Measurements from ENCODE around the gene SBK2. TPM values are rescaled to one million over a fixed set of nuclear protein-coding genes. Genes with fewer than 3 reads are reported as not detected.
"Not testable (repeated sequence)": the region's sequence is repeated elsewhere in the genome, so short reads cannot be mapped to it uniquely, and the experiment has no call there.

Gene SBK2
- total RNA-seq, 2 experiments from 2014 or later, result not detected

DNA sequence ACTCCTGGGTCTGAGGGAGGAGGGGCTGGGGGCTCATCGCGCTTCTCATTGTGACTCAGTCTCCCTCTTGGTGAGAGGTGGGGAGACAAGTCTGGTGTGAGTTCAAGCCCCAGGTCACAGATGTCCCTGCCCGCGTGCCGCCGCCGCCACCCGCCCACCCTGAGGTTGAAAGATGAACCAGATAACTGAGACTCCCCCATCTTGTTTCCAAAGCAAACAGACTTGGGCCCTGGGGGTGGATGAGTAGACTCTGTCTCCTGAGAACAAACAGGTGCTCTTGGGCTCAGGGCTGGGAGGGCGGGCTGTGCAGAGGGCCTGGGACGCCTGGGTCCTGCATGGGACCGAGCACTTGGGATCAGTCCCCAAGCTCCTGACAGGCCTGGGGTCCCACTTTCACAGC, 567 bp downstream of the SBK2 start:
- no TSS peak for BruUV-seq (replicated peaks)
- TF ChIP-seq, protein P1, sequence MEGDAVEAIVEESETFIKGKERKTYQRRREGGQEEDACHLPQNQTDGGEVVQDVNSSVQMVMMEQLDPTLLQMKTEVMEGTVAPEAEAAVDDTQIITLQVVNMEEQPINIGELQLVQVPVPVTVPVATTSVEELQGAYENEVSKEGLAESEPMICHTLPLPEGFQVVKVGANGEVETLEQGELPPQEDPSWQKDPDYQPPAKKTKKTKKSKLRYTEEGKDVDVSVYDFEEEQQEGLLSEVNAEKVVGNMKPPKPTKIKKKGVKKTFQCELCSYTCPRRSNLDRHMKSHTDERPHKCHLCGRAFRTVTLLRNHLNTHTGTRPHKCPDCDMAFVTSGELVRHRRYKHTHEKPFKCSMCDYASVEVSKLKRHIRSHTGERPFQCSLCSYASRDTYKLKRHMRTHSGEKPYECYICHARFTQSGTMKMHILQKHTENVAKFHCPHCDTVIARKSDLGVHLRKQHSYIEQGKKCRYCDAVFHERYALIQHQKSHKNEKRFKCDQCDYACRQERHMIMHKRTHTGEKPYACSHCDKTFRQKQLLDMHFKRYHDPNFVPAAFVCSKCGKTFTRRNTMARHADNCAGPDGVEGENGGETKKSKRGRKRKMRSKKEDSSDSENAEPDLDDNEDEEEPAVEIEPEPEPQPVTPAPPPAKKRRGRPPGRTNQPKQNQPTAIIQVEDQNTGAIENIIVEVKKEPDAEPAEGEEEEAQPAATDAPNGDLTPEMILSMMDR (conservative IDR thresholded peaks at IDR 0.05; ENCODE audit: low read length), result no peak
- no peak for TF ChIP-seq EZH2phosphoT487 (IDR thresholded peaks at IDR 0.05; ENCODE audit: borderline replicate concordance, low read depth, low read length)
- no peaks in the 10 kb centered on the region for H3K4me1 ChIP-seq (ENCODE audit: insufficient read depth, low read length, poor library complexity, severe bottlenecking)
- no peak overlapping the region for H3K4me2 ChIP-seq (ENCODE audit: low read length)
- no peaks in the 10 kb centered on the region for H3K9me2 ChIP-seq (ENCODE audit: insufficient read depth, low read length)
- no peaks in the 10 kb centered on the region for H3K36me3 ChIP-seq (ENCODE audit: insufficient read depth, low read length)
- intact Hi-C loops (cut with micrococcal nuclease; ENCODE audit: unreplicated experiment), result no loop called here
- no peaks in the 10 kb centered on the region for H3K9me3 ChIP-seq (ENCODE audit: low read length)
- H3K27ac ChIP-seq (ENCODE audit: low read depth, low read length, poor library complexity, severe bottlenecking), result no peak overlapping the region
- POLR2A ChIA-PET, result interaction anchor here (0.6 kb wide), 1 partner anchor 24 kb away, joined by 3 read pairs; no protein-coding TSS in a partner anchor
- no peak overlapping the region for H2AFZ ChIP-seq (ENCODE audit: low read length)
- CTCF ChIA-PET (ENCODE audit: unreplicated experiment), result no interaction called here
- no peaks in the 10 kb centered on the region for H4K20me1 ChIP-seq (ENCODE audit: insufficient read depth, low read length)
- H3K79me2 ChIP-seq (ENCODE audit: insufficient read depth, low read depth, low read length), result no peaks in the 10 kb centered on the region
- no peak overlapping the region for H3K4me3 ChIP-seq (ENCODE audit: low read depth, low read length, poor library complexity, severe bottlenecking)
- DNase-seq (ENCODE audit: low spot score), result no peak

DNA sequence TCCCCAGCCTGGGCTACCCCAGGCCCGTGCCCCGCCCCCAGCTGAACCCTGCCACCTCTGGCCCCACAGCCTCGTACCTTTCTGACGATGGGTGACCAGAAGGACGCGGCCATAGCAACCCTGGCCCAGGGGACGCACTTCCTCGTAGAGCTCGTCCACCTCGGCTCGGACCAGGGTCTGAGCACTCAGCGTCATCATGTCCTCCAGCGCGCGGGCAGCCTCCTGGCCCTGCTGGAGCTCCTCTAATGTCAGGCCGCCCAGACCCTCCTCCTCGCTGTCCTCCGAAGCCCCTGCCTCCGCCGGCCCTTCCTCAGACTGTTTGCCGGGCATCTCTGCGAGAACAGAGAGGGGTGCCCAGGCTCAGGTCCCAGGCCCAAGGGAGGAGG, 975 bp downstream of the SBK2 start:
- CTCF ChIA-PET (ENCODE audit: unreplicated experiment), result no interaction called here
- Histone ChIP-seq H3K9me2 (ENCODE audit: insufficient read depth, low read length) (no peaks in the 10 kb centered on the region), H3K4me2 (ENCODE audit: low read length) (no peak overlapping the region), H4K20me1 (ENCODE audit: insufficient read depth, low read length) (no peaks in the 10 kb centered on the region), H3K4me1 (ENCODE audit: insufficient read depth, low read length, poor library complexity, severe bottlenecking) (no peaks in the 10 kb centered on the region), H3K79me2 (ENCODE audit: insufficient read depth, low read depth, low read length) (no peaks in the 10 kb centered on the region), H2AFZ (ENCODE audit: low read length) (no peak overlapping the region), H3K27ac (ENCODE audit: low read depth, low read length, poor library complexity, severe bottlenecking) (no peak overlapping the region), H3K36me3 (ENCODE audit: insufficient read depth, low read length) (no peaks in the 10 kb centered on the region), H3K9me3 (ENCODE audit: low read length) (no peaks in the 10 kb centered on the region), H3K4me3 (ENCODE audit: low read depth, low read length, poor library complexity, severe bottlenecking) (no peak overlapping the region)
- TF ChIP-seq EZH2phosphoT487 (IDR thresholded peaks at IDR 0.05; ENCODE audit: borderline replicate concordance, low read depth, low read length), result no peak
- TF ChIP-seq, protein P1 (conservative IDR thresholded peaks at IDR 0.05; ENCODE audit: low read length), result no peak
- intact Hi-C loops (cut with micrococcal nuclease; ENCODE audit: unreplicated experiment), result no loop called here
- POLR2A ChIA-PET, result interaction anchor here (0.6 kb wide), 1 partner anchor 24 kb away, joined by 3 read pairs; no protein-coding TSS in a partner anchor
- no TSS peak for BruUV-seq (replicated peaks)
- no peak for DNase-seq (ENCODE audit: low spot score)

DNA sequence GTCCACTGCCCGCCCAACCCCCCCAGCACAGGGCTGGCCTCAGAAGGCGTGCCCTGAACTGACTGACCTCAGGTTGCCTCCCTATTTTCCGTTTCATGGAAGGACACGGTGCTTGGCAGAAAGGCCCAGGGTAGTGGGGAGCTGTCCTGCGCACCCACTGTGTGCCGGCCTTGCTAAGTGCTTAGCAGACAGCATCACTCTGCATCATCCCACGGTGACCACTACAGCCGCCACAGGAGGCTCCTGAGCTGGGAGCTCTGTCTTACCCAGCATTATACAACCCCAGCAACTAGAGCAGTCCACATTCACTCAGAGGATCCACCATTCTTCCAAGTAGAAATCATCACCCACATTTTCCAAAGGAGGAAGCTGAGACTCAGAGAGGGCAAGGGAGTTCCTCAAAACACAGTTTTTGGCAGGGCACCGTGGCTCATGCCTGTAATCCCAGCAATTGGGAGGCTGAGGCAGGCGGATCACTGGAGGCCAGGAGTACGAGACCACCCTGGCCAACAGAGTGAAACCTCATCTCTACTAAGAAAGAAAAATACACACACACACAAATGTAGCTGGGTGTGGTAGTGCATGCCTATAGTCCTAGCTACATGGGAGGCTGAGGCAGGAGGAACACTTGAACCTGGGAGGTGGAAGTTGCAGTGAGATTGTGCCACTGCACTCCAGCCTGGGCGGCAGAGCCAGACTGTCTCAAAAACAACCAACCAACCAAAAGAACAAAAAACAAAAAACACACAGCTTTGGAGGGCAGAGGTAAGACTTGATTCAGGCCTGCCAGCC, 1.6 kb downstream of the SBK2 start:
- no peak overlapping the region for H3K4me2 ChIP-seq (ENCODE audit: low read length)

DNA sequence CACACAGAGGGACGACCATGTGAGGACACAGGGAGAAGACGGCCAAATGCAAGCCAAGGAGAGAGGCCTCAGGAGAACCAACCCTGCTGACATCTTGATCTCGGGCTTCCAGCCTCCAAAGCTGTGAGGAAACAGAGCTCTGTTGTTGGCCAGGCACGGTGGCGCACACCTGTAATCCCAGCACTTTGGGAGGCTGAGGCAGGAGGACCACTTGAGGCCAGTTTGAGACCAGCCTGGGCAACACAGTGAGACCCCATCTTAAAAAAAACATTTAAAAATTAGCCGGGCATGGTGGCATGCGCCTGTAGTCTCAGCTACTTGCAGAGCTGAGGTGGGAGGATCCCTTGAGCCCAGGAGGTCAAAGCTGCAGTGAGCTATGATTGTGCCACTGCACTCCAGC, 2.7 kb downstream of the SBK2 start:
- H3K9me2 ChIP-seq (ENCODE audit: insufficient read depth, low read length); H3K9me3 ChIP-seq (ENCODE audit: low read length); H2AFZ ChIP-seq (ENCODE audit: low read length); intact Hi-C loops (cut with micrococcal nuclease; ENCODE audit: unreplicated experiment); H4K20me1 ChIP-seq (ENCODE audit: insufficient read depth, low read length); H3K4me3 ChIP-seq (ENCODE audit: low read depth, low read length, poor library complexity, severe bottlenecking); H3K36me3 ChIP-seq (ENCODE audit: insufficient read depth, low read length); DNase-seq (ENCODE audit: low spot score); H3K79me2 ChIP-seq (ENCODE audit: insufficient read depth, low read depth, low read length); POLR2A ChIA-PET; H3K27ac ChIP-seq (ENCODE audit: low read depth, low read length, poor library complexity, severe bottlenecking); H3K4me1 ChIP-seq (ENCODE audit: insufficient read depth, low read length, poor library complexity, severe bottlenecking); CTCF ChIA-PET (ENCODE audit: unreplicated experiment); H3K4me2 ChIP-seq (ENCODE audit: low read length); BruUV-seq (replicated peaks): not testable (repeated sequence)

More for the DNA sequence above, 1.6 kb downstream of the SBK2 start:
- CTCF ChIA-PET (ENCODE audit: unreplicated experiment), result no interaction called here
- TF ChIP-seq, protein P1 (conservative IDR thresholded peaks at IDR 0.05; ENCODE audit: low read length), result no peak
- TF ChIP-seq EZH2phosphoT487 (IDR thresholded peaks at IDR 0.05; ENCODE audit: borderline replicate concordance, low read depth, low read length), result no peak
- Histone ChIP-seq H3K79me2 (ENCODE audit: insufficient read depth, low read depth, low read length) (no peaks in the 10 kb centered on the region), H4K20me1 (ENCODE audit: insufficient read depth, low read length) (no peaks in the 10 kb centered on the region), H3K27ac (ENCODE audit: low read depth, low read length, poor library complexity, severe bottlenecking) (no peak overlapping the region), H3K4me3 (ENCODE audit: low read depth, low read length, poor library complexity, severe bottlenecking) (no peak overlapping the region), H3K9me2 (ENCODE audit: insufficient read depth, low read length) (no peaks in the 10 kb centered on the region), H3K9me3 (ENCODE audit: low read length) (no peaks in the 10 kb centered on the region), H3K4me1 (ENCODE audit: insufficient read depth, low read length, poor library complexity, severe bottlenecking) (no peaks in the 10 kb centered on the region), H2AFZ (ENCODE audit: low read length) (no peak overlapping the region), H3K36me3 (ENCODE audit: insufficient read depth, low read length) (no peaks in the 10 kb centered on the region)
- DNase-seq (ENCODE audit: low spot score), result no peak
- POLR2A ChIA-PET, result interaction anchor here (0.6 kb wide), 1 partner anchor 23 kb away, joined by 3 read pairs; no protein-coding TSS in a partner anchor
- no TSS peak for BruUV-seq (replicated peaks)
- intact Hi-C loops (cut with micrococcal nuclease; ENCODE audit: unreplicated experiment), result no loop called here

Data from OCI-LY7 (cell line).